ENCODE data around the gene PTPRG.

Gene PTPRG

DNA sequence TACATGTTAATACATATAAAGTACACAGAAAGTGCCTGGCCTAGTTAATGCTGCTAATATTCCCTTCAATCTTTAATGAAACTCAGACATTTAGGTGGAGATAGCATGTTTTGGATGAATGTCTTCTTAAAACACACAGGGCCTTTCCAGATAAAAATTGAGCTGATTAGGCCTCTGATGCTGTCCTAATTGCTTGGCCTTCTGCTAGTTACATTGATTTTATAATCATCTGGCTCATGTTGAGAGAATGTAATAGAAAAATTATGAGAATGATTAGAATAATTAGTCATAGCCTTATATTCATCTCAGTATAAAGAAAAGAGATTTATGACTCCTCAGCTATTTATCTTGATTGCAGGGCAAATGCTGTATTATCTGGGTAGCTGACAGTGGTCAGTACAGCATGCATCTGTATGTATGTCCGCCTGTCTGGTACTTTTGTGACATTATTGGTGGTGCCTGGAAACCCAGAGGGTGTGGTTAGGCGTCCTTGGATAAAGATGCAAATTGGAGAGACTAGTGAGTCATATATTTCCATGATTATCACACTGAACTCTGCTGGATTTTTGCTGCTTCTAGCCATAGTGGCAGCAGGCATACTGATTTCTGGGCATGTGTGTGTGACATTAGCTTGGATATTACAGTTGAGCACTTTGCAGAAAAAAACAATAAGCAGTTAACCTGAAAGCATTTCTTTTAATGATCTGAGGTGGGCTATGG lies 691.2 kb downstream of the PTPRG start:
- no peak for DNase-seq

DNA sequence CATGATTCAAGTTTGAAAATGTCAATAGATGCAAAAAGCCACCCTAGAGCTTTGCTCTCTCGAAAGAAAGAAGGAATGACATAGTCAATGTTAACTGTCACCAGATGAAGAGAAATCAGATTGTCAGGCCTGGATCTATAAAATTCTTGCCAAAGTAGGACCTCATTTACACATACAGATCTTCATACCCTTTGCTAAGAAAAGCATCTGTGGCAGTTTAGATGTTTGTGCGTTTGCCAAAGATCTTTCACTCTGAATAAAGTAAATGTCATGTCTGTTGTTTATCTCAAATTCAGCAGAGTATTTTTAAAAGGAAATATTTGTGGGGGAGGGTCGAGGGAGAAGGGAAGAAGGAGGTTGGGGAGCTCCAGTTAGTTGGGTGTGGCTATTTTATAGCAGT lies 692.6 kb downstream of the PTPRG start:
- no peak for DNase-seq

DNA sequence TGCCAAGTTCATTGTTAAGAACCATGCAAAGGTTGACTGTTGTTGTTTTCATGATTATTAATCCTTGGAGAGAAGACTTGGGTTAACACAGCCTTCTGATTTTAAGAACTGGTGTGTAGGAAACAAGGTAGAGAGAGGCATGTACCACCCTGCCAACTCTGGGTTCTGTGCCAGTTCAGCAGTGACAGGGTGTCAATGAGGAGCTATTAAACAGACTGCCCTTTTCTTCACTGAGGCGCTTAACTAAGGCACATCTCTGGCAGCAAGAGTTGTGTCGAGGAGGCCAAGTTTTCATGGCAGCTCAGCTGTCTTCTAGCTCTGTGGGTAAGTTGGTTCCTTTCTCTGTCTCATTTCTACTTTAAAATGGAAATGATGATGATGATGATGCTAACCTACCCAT lies 694.4 kb downstream of the PTPRG start:
- DNase-seq: no peak

DNA sequence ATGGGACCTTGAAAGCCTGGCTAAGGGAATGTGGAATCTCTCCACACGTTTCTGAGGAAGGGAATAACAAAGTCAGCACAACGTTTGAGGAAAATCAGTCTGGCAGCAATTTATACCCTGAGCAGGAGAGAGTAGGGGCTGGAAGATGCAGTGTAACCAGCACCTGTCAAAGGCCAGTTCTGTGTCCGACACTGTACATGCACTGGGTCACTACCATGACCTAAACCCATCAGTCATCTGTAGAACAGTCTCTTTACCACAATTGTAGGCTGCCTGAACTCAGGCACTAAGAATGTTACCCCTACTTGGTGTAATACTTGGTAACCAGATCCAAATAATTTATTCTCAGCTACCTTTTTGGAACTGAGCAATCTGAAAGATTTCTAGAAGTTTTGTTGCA lies 698.6 kb downstream of the PTPRG start:
- DNase-seq: no peak

DNA sequence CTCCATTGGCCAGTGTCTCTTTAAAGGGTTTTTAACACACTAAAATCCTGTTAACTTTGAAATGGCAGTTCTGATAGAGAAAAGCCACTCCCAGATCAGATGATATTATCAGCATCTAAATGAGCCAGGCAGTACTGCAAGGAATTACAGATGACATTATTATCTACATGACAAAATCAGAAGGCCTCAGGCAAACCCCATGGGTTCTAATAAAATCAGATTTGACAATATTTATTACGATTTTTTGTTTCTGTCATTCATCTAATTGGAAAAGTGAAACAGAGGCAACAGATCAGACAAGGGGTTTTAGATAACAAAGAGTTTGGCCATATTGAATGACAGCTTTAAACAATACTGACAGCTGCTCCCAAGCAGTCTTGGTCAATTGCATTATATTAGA lies 699.3 kb downstream of the PTPRG start:
- no peak for DNase-seq

DNA sequence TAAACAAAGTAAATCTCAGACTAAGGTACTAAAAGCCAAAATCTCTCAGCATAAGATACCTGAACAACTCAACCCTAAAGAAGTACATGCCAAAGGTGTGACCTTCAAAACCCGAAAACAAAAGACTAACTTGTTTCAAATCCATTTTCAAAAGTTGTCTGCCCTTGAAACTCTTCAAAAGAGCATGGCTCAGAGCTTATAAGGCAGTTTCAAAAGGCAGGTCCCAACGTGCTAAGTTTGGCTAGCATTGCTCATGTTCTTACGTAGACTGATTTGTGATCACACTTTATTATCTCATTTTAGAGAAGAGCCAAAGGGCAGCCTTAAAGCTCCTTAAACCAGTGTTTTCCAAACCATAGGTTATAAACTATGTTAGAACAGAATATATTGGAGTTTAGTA lies 699.8 kb downstream of the PTPRG start:
- no peak for DNase-seq

DNA sequence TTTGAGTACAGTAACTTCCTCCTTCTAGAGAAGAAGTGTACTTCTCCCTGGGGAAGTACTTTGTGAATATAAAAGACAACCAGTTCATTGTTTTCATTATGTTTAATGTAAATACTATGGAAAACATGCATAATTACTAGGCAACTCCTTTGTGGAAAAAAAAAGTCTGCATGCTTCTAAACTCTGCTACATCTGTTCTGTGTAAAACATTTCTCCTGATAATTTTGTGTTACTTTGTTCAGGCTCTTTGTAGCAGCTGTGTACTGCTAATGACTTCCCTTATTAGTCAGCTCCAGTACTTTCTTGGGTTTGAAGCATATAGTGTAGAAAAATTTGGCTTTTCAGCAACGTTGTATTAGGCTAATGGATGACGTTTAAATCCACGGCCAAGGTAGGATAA lies 700.4 kb downstream of the PTPRG start:
- no peak for DNase-seq

DNA sequence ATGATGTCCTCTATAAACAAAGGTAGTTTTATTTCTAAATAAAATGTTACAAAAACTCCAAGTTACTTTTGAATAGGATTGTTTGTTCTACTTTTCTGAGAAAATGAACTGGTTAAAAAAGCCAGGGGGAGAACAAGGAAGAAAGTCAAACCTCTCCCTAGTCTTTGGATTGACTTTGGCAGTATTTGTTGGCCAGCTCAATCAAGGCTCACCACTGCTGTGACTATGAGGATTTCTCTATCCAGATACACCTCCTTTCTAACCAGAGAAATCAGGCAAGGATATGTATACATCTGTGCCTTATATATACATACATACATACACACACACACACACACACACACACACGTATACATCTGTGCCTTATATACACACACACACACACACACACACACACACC lies 704.2 kb downstream of the PTPRG start:
- no peak for DNase-seq

DNA sequence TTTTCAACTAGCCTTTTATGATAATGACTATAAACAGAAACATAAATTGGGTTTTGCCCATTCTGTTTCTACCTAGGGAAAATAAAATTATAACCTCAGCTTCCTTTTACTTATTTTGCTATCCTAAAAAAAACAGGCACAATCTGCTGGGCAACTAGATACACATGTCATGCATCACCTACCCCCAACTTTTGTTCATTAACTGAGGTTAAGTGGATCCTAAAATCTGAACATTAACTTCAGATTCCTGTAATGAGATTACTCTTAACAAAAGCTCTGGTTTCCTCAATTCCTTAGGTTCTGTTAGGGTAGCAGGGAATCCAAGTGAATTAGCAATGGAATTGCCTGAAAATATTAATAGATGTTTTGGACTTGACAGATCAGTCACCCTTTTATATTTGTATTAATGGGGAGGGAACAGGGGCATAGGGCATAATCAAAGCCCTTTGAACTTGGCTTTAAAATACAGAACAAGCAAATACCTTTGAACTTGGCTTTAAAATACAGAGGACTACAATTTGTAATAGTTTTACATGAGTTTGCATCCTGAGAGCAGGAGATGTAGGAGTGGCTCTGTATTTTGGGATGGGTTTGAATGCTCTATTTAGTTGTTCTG lies 705.4 kb downstream of the PTPRG start:
- no peak for DNase-seq

DNA sequence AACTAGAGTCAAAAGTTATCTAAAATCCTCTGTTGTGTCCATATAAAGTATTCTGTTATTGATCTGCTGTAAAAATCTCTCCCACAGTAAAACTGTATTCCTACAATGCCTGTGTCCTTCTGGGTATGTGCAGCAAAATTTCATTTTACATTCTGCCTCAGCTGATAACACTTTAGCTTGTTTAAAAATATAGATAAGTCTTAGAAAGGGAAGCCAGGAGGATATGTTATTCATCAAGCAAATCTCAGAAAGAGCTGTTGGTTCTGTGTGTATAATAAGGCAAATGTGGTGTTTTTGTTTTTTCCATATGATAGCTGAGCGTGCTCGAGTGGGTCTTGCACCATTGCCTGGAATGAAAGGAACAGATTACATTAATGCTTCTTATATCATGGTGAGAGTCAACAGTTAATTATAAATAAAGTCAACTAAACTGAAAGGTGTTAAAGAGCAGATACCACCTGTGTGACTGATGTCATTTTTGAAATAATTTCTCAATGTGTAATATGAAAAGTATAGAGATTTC lies 715.3 kb downstream of the PTPRG start:
- no peak for DNase-seq

DNA sequence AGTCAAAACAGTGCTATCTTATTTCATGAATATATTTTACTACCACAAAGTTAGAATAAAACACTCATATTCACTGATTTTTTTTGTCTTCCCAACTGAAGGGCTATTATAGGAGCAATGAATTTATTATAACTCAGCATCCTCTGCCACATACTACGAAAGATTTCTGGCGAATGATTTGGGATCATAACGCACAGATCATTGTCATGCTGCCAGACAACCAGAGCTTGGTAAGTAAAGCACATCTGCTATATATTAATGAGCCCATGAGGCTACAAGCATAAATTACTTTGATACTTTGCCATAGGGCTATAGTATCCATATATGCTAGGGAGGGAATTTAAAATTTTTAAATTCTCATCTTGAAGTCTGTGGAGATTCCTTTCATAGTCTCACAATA lies 716.1 kb downstream of the PTPRG start:
- no peak for DNase-seq

DNA sequence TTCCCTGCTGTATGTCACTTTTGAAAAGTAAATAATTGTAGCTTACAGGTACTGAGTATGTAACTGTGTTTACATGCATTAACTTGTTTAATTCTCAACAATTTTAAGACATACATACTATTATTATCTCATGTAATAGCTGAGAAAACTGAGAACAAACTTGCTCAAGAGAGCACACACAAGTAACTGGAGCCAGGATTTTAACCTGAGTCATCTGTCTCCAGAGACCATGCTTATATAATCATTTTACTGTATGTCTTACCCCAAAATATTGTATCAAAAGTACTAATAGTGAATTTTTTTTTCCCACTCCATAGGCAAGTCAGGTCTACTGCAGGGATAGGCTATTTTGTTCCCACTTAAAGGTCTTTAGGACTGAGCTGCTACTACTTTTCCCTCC lies 716.6 kb downstream of the PTPRG start:
- no peak for DNase-seq

DNA sequence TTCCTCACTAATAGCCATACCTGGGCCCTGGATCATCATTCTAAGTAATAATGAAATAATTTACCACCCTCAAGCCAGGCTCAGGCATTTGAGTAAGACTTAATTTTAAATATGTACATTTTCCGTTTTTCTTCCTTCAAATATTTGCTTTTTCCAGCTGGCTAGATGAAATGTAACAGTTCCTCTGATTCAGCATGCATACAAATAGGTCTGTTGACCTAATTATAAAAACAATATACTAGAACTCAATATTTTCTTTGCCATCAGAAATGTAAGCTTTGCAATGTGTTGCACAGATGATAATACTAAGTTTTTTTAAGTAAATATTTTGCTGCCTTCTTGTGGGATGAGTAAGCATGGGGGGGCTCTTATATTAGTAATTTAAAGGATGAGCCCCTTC lies 720.4 kb downstream of the PTPRG start:
- DNase-seq: no peak

DNA sequence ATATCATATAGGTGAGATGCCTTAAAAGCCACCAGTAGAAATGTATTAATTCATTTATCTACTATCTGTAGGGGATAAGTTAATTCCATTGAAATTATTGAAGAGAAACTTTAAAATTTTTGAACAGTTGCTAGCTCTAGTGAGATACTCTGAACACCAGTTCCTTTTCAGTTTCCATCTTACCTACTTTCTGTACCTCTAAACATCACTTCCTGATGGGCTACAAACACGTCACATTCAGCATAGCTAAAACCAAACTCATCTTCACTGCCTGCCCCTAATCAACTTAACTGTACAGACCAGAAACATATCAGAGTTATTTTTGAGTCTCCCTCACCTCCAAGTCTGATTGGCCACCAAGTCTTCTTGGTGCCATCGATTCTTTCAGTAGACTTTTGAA lies 723.1 kb downstream of the PTPRG start:
- no peak for DNase-seq

DNA sequence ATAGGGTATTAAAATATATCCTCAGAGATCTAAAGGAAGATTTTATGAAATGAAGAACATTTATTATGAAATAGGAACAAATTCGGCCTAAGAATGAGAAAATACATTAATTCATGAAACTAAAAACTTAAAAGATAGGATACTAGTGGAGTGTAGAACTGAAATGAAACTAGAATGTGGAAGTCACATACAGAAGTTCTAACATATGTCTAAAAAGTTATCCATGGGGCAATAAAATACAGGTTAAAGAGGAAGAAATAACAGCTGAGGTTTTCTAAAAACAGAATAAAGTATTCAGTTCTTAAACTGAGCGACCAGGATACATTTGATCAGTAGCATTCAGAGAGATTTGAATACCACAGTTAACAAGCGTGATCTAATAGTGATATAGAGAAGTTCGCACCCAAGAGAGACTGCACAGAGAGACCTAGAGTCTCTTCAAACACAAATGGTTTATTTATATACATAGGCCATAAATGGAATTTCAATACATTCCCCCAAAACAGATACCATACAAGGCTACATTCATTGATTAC lies 726.1 kb downstream of the PTPRG start:
- DNase-seq: no peak

DNA sequence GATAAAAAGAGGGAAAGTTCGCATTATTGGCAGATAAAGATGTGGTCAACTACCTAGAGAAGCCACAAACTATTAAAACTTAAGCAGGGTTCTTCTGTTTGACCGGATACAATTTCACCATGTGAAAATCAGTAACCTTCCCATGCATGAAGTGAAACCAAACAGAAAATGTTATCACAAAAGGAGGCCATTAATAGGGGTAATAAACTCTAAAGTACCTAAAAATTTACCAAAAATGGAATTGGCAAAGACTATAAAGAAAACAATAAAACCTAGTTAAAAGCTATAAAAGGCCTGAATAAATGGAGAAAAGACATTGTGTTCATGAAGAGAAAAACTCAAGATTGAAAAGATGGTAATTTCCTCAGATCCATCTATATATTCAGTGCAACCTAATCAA lies 728.6 kb downstream of the PTPRG start:
- DNase-seq: no peak

DNA sequence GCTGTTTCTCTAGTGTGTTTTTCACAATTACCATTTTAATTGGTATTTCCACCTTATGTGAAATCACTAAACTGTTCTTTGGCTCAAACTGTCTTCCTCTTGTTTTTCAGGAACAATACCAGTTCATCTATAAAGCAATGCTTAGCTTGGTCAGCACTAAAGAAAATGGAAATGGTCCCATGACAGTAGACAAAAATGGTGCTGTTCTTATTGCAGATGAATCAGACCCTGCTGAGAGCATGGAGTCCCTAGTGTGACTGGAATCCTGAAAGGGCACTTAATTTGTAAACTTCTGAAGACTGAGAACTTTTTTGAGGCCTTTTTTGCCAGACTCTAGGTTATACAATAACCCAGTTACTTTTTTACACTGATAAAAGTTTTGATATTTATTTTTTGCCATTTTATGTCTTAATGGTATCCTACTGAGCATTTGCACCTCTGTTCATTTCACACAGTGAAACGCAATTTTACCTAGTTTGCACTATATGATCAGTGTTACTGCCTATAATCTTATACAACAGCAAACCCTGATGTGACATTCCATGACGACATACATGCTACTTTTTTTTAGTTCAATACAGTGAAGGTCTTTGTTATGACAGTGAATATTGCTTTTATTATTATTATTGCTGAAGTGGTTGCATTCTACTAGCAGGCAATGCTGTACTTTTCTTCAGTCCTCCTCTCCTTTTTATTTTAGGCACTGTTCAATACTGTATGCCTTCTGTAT lies 731.8 kb downstream of the PTPRG start:
- DNase-seq: no peak

DNA sequence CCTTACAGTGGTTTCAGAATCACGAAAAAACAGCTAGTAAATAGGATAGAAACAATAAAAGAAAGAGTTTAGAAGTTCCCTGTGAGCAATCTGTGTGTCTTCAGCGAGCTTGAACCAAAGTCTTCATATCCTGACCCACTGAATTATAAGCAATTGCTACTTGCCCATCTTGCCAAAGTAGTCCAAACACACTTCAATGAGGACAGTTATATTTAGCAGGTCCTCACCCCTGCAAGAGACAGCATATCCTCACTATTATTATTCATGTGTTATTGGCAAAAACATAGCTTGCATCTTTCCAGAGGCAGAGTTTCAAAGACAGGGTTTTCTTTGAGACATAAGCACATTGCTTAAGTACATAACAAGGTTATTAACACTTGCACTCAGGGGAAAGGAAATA lies 734.2 kb downstream of the PTPRG start:
- no peak for DNase-seq

DNA sequence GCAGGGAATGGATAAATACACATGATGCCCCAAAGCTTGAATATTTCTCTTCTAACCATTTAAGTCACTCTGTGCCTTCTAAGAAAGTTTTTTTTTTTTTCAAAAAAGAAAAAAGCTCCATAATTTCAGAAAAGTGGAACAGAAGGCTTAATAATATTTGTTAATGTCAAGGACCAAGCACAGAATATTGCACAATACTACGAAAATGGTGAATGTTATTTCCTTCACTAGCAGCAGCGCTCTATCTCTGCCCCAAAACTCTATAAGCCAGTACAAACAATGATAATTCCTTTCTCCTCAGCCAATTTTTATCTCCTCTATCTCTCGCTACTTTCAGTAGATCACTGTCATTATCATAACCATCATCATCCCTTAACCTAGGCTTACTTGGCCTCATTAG lies 739.2 kb downstream of the PTPRG start:
- DNase-seq: no peak

DNA sequence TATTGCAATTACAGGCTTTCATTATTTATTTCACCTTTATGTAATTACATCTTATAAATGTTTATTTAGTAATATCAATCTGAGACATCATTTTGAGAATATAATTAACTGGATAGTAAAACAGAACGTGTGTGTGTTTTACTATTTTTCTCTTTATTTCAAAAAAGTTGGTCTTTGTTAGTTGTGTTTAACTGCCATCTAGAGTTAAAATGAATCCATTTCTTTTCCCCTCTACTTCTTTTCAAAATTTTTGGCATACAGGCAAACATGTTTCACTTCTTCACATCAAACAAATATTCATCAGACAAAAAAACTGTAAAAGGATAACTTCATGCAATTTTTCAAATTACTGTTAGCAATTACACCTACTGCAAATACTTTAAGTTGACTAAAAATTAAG lies 750.8 kb downstream of the PTPRG start:
- DNase-seq: no peak

DNA sequence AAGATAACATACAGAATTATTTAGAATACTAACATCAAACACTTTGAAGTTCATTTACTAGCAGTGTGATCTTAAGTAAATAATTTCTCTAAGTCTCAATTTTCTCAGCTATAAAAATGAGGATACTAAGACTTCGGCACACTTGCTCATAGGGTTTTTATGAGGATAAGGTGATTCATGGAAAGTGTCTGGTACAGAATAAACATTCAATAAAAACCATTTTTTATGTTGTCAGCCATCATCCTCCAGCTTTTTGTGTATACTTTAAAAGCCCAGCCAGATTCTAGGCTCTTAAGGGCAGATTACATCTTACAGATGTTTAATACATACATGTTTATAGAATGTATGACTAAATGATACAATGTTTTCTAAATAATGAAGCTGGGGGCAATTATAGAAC lies 755.2 kb downstream of the PTPRG start:
- no peak for DNase-seq

DNA sequence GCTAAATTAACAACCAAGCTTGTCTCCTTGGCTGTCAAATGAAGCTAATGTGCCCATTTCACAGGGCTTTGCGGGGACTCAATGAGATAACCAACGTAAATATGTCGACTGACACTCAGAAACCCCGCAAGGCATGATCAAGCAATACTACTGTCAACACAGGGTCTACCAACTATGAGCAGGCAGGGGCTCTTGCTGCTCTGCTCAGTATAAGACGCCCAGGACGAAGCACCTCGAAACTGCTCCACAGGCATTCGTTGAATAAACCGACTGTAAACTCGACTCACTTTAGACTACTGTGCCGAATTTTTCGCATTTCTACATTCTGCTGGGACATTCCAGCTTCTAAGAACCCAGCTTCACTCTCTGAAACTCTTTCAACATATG lies 757.0 kb downstream of the PTPRG start:
- no peak for DNase-seq

DNA sequence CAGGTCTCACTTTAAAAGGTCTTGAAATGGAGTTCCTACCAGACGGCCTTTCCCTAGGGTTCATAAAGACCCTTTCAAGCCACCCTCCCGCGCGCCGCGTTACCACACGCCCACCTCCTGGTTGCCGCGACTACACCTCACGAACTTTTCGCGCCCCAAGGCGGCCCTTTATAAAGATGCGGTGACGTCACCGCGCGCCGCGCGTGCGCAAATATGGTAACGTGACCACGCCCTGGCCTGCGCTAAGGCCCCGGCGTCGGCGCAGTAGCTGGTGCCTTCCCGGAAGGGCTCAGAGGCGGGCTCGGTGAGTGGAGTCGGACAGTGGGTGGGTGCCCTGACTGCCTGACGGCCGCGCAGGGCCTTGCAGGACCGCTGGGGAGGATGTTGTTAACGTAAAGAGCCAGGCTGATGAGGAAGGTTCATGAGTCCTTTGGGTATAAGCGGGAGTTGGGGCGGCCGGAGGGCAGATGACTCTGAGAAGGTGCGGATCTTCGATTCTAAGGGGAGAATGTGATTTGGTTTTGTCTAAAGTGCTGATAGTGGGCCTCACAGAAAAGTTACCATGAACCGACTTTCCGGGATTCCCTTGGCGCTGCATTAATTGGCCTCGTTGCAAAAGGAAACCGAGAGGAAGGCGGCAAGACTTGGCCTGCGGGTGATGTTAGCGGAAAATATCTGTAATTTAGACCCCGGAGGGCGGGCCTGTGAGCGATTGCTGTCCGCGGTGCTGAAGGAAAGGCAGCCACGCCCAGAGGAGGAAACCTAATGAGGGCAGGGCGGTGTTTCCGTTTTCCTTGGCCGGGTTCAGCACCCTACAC lies 757.6 kb downstream of the PTPRG start:
- peak in 1 of 2 experiments; percentile 53 for DNase-seq

Data from cerebellar nuclear complex (tissue), 1 donor.